CD4-positive, alpha-beta T cell treated with Interleukin-15 for 4 hours (primary cell): ENCODE data around the gene BGN.

ENCODE experiments used
- DNase-seq: peaks from one replicate; pipeline ENCODE4 v3.0.0-alpha.2; 2020; ENCODE audit warnings: low spot score

The BGN gene

DNA sequence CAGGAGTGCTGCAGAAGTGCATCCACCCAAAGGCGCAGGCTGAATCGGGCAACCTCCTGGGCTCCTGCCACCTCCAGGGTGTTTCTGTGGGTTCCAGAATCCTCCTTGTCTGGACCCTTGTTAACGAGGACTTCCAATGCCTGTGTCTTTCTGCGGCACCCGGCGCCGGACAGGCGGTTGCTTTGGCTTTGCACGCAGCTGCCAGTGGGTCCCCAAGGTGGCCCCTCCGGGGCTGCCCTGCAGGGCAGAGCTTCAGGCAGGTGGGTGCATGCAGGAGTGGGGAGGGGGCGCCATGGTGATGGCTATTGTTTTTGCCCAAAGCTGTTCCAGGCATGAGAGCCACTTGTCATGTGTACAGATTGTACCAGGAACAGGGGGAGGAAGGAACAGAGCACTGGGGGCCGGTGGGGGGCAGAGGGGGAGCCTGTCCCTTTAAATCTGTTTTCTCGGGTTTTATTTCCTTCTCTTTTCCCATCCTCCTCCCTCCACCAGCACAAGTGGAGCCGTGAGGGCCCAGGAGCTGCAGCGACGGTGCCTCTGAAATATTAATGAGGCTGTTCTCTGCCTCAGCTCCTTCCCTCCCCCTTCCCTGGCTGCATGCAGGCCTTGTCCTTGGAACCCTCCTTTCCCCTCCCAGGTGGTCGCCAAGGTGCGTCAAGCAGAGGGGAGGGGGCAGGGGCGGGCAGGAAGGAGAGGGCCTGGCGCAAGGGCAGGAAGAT, 35.8 kb downstream of the BGN start:
- DNase-seq = no peak

DNA sequence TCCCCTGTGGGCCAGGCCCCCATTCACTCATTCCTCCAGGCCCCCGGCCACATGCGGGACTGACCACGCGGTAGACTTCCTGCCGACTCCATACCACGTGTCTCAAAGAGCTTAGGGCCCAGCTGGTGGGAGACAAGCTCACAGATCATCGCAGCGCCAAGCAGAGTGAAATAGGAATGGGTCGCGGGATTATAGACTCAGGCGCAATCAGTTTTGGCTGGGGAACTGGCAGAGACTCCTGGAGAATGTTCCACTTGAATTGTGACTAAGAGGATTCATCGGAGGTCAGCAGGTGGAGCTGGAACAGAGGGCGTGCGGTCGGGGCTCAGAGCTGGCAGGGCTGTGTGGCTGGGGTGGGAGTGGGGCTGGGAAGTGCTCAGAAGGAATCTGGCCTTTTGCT, 38.3 kb downstream of the BGN start:
- no peak for DNase-seq

DNA sequence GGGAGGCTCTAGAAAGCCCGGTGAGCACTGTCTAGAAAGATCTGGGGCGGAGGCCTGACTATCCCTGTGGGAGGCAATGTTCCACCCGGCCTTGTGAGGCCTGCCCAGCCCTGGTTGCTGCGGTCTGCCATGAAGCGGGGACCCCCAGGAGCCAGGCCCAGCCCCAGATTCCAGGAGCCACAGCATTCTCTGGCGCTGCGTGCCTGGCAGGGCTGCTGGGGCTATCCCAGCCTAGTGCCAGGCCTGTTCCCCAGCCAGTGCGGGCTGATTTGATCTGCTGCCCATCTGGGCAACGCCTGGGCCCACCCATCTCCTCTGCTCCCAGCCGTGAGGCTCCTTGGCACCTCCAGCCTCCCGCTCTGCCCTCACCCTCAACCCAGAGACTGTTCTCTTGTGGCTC, 42.3 kb downstream of the BGN start:
- no peak for DNase-seq

DNA sequence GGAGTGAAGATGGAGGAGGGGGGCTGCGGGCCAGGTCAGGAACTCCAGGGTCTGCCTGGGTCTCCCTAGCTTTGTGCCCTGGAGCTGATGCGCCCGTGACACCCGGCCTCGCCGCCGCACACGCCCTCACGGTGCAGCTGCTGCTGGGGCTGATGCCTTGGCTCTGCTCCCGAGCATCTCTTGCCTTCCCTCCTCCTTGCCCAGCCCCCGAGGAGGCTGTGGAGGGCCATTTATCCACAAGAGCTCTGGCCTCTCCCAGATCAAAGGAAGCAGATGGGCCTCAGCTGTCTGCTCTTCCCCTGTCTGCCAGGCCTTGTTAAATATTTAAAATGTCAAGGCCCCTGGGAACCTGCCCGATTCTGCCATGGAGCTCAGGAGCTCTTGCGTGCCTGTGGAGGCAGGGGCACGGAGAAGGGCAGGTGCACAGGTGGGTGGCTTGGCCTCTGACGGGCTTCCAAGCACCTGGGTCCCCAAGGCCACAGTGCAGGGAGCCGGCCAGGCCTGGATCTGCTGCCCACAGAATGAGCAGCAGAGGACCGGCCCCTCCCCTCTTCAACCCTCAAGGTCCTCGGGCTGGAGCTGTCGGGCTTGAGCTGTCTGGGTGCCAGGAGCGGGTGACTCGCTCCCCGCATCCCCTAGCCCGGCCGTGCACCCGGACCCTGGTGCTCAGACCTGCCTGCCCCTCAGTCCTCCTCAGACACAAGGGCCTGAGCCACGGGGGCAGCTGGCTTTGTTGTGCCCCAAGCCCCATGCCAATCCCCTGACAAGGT, 42.9 kb downstream of the BGN start:
- no peak for DNase-seq

DNA sequence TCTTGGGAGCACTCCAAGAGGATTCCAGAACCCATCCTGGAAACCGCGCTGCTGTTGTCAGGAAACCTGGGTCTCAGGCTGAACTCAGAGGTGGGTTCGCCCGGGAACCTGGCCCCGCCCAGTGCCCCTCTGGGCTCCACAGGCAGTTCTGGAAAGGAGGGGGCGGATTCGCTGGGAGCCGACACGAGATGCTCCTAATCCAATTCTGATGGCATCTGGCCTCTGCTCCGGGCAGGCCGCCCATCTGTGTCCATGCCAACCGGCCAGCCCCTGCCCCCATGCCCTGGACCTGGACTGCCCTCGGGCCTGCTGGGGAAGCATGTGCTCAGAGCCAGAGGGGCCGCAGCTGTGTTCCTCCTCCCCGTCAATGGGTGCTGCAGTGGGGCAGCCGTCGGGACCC, 43.6 kb downstream of the BGN start:
- DNase-seq = no peak

DNA sequence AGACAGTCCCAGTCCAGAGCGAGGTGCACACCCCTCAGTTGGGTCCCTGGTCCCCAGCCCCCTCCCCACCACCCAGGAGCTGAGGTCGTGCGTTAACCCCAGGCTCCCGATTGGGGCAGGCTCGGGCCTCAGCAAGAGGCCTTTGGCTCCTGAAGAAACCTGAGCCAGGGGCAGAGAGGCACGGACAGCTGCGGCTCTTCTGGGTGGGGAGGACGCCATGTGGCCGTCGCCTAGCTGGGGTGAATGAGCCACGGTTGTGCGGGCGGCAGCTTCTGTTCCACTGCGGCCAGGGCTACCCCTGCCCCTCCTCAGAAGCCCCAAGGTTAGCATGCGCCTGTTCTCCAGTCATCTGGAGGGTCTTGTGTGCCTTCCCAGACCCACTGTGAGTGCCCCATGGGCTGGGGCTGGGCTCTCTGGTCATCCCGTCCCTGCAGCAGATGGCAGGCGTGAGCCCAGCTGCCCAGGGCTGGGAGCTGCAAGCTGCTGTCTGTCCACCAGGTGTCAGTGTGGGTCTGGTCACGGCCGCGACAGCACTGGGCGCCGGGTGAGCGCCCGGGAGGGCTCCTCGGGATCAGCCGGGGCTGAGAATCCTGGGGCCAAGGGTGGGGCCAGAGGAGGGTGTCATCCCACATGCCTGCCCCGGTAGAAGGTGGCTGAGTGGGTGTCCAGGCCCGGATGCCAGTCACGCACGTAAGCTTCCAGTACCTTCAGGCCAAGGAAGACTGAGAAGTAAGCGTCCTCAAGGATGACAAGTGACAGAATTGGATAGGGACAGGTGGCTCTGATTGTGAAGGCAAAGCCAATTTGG, 44.6 kb downstream of the BGN start:
- peak; percentile 58 for DNase-seq

DNA sequence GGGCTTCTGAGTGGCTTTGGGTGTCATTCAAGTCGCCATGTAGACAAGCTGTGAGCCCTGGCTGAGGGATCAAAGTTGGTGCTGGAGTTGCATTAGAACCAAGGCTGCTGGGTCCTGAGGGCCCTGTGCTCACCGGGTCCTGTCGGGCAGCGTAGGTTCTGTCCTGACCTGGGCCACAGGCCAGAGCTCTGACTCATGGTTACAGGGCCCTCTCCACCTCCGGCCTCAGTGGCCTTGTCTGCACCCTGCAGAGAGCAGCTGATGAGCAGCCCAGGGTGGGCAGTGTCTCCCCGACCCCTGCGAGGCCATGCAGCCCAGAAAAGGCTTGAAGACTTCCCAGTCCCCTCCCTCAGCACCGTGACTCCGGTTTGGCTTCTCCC, 45.2 kb downstream of the BGN start:
- DNase-seq = no peak

DNA sequence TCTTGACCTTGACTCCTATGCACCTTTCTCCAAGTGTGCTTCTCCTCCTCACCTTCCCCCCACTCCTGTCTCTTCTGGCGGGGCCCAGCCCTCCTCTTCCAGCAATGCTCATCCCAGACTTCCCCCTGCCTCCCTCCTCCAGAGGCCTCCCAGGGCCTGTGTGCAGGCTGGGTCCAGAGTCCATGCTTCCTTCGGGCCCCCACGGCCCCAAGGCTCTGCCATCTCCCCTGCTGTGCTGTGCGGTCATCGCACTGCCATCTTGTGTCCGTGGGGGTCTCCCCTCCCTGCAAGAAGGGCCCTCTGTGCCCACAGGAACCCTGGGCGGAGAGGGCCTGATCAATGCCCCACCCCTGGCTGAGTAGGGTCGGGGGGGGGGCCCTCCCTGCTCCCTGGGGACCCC, 49.9 kb downstream of the BGN start:
- DNase-seq = no peak

DNA sequence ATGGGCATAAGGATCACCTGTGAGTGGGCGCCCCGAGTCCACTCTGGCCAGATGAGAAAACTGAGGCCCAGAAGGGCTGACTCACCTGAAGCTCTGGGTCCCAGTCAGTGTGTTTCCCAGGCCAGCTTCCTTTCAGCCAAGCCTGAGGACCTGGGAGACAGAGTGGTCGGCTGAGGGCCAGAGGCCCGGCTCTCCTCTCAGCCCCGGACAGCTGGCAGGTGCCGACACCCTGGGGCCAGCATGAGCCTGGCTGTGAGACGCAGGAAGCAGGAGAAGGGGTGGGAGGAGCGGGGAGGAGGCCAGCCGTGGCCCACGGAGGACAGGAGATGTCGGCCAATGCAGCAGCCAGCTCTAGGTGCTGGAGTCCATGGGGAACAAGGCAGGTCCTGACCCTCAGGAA, 51.6 kb downstream of the BGN start:
- DNase-seq = no peak

DNA sequence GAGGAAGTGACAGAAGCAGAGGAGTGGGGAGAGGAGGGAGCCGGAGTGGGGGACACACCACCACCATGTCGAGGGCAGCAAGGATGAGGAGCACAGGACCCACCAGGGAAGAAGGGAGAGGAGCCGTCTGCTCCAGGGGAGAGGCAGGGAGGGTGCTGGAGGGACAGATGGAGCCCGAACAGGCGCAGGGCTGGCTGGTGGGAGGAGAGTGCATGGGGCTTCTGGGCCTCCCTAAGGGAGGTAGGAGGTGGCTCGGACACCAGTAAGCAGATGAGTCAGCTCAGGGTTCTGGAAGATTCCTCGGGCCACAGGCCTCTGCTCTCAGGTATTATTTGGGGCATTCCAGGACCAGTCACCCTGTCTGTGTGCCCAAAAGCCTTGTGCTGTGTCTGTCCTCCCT, 52.4 kb downstream of the BGN start:
- no peak for DNase-seq

DNA sequence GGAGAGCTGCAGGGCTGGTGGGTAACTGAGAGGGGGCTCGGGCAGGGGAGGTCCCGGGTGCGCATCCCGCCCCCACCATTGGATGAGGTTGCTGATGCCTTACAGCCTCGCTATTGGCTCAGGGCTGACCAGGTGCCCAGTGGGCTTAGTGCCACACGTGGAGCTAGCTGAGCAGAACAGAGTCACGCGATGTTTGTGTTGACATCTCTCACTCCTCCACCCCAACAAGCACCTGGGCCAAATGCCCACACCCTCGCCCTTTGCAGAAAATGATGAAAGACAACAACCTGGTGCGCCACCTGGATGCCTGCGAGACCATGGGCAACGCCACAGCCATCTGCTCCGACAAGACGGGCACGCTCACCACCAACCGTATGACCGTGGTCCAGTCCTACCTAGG, 54.5 kb downstream of the BGN start:
- no peak for DNase-seq

DNA sequence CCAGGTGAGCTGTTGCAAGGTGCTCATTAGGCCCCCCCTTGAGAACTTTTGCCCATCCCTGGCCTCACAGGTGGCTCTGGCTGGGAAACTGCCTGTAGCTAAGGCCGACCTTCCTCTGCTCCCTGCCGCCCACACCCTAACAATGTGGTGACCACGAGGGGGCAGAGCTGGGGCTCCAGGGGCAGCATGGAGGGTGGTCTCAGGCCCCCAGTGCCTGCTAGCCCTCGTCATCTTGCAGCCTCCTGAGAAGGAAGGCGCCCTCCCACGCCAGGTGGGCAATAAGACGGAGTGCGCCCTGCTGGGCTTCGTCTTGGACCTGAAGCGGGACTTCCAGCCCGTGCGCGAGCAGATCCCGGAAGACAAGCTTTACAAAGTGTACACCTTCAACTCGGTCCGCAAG, 55.0 kb downstream of the BGN start:
- no peak for DNase-seq

DNA sequence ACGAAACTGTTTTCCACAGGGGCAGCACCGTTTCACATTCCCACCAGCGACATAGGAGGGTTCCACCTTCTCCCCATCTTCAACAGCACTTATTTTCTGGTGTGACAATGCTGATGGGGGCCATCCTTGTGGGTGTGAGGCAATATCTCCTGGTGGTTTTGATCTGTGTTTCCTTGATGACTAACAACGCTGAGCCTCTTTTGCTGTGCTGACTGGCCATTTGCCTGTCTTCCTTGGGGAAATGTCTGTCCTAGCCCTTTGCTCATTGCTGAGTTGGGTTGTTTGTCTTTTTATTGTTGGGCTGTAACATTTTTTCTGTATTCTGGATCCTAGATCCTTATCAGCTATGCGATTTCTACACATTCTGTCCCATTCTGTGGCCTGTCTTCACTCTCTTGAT, 56.4 kb downstream of the BGN start:
- DNase-seq = no peak

DNA sequence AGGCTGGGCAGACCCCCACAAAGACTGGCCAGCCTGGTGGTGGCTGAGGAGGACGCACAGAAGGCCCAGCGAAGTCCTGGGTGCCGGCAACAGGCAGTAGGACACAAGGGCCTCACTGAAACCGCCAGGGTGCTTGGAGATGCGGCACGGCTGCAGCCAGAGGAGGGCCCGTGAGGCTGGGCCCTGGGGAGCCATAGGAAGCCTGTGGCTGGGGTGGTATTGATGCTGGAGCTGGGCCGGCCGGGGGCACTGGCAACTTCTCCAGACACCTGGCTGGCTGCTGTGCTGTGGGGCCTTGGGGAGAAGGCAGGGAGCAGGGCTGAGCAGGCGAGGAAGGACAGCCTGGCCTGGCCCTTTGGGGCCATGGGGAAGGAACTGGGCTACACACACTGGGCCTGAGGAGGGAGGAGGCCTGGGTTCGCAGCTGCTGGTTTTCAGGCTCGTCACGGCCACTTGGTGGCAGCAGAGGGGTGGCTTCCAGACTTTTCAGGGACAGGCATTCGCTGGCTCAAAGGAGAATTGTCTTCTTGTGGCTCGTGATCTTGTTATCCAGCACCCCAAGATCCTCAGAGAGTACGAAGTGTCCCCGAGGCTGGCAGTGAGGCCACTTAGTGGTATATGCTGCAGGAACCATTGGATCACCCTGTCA, 59.9 kb downstream of the BGN start:
- DNase-seq = peak; percentile 51

DNA sequence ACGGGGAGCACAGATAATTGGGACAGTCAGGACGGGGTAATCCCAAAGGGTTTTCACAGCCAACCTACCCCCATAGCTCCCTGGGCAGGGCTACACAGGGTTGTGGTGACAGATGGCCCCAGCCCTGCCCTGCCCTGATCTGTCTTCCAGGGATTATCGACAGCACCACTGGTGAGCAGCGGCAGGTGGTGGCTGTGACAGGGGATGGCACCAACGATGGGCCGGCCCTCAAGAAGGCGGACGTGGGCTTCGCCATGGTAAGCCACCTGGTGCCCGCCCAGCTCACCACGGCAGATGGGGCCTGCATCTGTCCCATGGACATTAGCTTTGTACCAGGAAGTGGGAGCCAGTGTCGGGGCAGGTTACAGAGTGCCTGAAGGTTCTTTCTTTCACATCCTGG, 62.0 kb downstream of the BGN start:
- no peak for DNase-seq

DNA sequence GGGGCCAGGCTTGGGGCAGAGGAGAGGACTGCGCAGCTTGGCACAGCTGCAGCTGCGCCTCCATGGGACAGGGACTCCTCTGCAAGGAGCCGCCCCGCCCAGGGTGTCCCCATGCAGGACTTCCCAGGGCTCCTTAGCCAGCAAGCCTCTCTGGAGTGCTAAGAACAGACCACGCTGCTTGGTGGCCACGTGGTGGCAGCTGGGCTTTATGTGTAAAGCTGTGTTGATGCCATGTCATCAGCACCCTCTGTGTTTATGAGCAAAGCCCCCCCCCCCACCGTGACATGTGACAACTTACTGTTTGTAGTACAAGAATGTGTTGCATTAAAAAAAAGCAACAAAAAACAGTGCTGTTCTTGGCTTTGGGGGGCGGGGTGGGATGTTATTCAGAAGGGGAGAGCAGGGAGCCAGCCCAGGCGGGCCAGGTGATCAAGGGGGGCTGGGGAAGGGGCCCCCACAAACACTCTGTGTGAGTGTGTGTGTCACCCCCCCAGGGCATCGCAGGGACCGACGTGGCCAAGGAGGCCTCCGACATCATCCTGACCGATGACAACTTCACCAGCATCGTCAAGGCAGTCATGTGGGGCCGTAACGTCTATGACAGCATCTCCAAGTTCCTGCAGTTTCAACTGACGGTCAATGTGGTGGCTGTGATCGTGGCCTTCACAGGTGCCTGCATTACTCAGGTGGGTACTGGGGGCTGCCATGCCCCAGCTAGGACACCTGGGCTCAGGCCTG, 63.0 kb downstream of the BGN start:
- no peak for DNase-seq
